GM18499 (cell line): ENCODE data around the gene MAP3K14.
"Not testable (repeated sequence)": the region's sequence is repeated elsewhere in the genome, so short reads cannot be mapped to it uniquely, and the experiment has no call there.

Experiments
- ATAC-seq: cut with Tn5 transposase; IDR thresholded peaks from one replicate; pipeline ENCODE4 v1.9.1; 2021; ENCODE audit warnings: moderate number of reproducible peaks; ENCODE audit not compliant: insufficient read depth, unreplicated experiment

The MAP3K14 gene

DNA sequence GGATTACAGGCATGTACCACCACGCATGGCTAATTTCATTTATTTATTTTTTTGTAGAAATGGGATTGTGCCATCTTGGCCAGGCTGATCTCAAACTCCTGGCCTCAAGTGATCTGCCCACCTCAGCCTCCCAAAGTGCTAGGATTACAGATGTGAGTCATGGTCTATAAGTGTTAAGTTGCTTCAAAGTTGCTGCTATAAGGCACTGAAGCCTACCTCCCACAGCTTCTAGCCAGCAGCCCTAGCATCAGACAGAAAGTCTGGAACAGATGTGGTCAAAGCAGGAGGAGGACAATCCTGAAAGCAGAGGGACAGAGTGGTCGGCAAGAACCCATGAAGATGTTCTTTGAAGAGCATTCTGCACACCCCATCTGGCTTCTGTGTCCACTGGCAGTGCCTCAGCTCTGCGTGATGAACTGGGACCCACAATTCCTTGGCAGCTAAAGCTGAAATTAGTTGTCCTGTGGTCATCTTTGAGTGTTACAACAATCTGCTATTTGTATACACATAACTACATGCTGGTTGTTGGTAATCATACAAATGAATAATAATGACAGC is 11.2 kb downstream of the MAP3K14 start:
- no peak for ATAC-seq

GRCh38 chr17:45302649-45303173 is 14.1 kb downstream of the MAP3K14 start:
- no peak for ATAC-seq

- not testable (repeated sequence) for ATAC-seq
Observed at GRCh38 chr17:45302220-45302619, 14.6 kb downstream of the MAP3K14 start.

DNA sequence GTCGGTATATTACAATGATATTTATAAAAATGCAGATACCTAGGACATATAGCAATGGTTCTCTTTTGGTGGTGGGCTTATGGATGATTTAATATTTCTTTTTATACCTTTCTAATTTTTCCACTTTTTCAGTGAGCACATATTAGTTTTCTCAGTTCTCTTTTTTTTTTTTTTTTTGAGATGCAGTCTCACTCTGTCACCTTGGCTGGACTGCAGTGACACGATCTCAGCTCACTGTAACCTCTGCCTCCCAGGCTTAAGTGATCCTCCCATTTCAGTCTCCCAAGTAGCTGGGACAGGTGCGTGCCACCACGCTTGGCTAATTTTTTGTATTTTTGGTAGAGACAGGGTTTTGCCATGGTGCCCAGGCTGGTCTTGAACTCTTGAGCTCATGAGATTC is 15.1 kb downstream of the MAP3K14 start:
- no peak for ATAC-seq

GRCh38 chr17:45300060-45300751 is 16.6 kb downstream of the MAP3K14 start:
- no peak for ATAC-seq

DNA sequence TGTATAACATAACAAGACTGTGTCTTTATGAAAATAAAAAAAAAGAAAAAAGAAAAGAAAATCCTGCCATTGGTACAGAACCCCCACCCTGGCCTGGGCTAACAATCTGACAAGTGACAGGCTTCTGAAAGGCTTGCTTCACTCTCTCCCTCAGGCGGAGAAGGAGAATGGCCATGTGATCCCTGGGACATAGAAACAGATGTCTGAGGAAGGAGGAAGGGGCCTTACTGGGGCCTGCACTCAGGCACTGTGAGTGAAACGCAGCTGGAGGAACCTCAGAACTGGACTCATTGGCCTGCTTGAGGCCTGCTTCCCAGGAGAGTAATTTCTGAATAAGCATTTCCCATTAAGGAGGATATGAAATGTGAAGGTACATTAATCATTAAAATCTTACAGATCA is 17.5 kb downstream of the MAP3K14 start:
- no peak for ATAC-seq

GRCh38 chr17:45298546-45299285 is 18.1 kb downstream of the MAP3K14 start:
- ATAC-seq = no peak

DNA sequence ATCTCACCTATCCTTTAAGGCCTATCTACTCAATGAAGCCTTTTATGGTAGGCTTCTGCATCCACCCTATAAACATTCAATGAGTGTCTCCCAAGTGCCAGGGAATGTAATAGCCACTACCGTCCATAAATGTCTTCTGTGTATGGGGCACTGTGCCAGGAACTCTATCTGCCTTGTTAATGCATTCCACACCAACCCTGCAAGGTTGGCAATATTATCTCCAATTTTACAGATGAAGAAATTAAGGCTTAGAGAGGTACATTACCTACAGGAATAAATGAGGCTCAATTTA is 20.0 kb downstream of the MAP3K14 start:
- no peak for ATAC-seq

DNA sequence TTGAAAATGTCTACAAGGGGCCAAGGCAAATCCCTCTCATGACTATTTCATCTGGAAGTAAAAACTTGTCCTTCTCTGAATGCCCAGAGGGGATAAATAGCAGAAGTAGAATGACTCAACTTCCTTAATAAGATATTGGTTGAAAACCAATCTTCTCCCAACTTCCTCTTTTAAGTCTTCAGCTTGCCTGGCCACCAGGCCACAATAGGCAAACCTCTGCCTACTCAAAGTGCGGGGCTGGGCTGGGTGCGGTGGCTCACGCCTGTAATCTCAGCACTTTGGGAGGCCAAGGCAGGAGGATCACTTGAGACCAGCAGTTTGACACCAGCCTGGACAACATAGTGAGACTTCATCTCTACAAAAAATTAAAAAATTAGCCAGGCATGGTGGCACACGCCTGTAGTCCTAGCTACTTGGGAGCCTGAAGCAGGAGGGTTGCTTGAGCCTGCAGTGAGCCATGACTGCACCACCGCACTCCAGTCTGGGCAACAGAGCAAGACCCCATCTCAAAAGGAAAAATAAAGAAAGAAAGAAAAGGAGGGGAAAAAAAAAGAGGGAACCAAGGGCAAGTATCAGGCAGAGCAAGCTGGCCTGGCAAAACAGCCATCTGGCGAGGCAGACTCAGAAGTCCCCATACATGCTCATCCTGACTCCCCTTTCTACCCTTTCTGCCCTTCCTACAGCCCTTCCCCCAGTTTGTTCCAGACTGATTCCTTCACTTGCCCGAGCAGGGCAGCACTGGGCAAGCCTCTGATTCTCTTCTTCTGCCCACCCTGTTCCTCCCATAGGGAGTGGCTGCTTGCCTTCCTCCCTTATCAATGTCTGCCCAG is 20.6 kb downstream of the MAP3K14 start:
- ATAC-seq = no peak

DNA sequence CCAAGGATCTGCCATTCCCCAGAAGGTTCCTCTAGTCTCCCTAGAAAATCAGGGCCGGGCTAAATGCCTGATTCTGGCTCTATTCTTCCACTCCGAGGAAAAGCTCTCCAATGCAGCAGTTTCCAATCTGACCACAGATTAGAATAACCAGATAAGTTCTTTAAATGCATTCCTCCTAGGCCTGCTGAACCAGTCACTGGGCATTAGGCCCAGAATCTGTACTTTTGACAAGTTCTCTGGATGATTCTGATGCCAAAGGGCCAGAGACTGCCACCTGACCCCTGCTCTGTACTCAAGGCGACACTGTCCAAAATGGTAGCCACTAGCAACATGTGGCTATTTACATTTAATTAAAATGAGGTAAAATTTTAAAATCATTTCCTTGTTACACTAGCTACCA is 22.3 kb downstream of the MAP3K14 start:
- no peak for ATAC-seq

GRCh38 chr17:45293413-45294211 is 23.2 kb downstream of the MAP3K14 start:
- ATAC-seq = no peak

GRCh38 chr17:45292696-45293412 is 24.0 kb downstream of the MAP3K14 start:
- ATAC-seq = no peak

GRCh38 chr17:45291171-45291805 is 25.5 kb downstream of the MAP3K14 start:
- ATAC-seq = no peak

GRCh38 chr17:45290269-45290765 is 26.5 kb downstream of the MAP3K14 start:
- no peak for ATAC-seq

DNA sequence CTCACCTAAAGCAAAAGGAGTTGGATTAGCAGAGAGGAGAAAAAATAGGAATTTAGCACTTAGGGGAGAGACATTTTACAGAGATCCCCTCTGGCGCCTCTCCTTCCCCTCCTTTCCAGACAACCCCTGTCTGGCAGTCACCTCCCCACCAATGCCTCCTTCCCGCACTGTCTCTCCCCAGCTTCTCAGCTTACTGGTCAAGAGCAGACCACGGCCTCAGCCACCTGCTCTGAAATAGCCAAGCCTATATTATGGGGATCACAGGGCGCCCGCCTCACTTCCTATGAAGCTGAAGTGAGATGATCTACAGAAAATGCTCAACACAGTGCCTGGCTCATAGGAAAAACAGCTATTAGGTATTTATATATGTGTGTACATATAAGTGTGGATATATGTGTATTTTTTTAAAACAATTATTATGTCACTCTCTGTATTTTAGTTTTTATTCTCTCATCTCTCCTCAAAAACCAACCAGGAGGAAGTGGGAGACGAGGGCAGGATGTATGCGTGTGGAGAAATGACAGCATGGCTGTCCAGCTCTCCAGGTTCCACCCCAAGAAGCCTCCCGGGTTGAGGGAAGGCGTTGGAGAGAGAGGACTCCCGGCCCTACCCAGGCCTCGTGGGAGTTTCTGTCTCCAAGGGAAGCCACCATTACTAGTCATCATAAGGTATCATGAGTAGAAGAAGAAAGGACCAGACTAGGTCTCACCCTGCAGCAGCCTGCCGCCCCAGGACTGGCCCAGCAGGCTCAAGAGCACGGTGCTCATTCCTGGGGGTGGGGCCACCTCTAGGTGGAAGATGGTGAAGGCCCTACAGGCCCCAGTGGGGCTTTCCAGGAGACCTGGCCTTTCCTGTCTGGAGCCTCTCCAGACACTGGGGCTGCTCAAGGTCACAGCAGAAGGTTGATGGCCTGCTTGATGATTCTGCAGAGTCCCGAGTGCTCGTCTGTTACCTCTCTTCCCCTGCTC is 27.2 kb downstream of the MAP3K14 start:
- no peak for ATAC-seq

- no peak for ATAC-seq
Observed at GRCh38 chr17:45288825-45289224, 28.0 kb downstream of the MAP3K14 start.
